HCT116 (cell line): ENCODE measurements around the gene NCKAP5L. TPM values are rescaled to one million over a fixed set of nuclear protein-coding genes. Genes with fewer than 3 reads are reported as not detected.

ENCODE experiments used
- ATAC-seq: fragments of 200-7000 bp; cut with Tn5 transposase; 2 replicates; pipeline ENCODE4 v1.9.1; 2020; ENCODE audit warnings: mild to moderate bottlenecking, moderate library complexity
- BruUV-seq: library from RNA; stranded (reverse); fragments of 400-500 nt; replicated peaks from 2 replicates; lab custom pipeline; 2021; lab: Mats Ljungman, UMichigan
- CTCF ChIA-PET: fragments of 300-600 bp; sonication (Branson Sonifier 250); formaldehyde crosslinking; loops from one replicate; lab custom pipeline; 2021; ENCODE audit warnings: antibody characterized with exemption; lab: Charles Lee
- POLR2A ChIA-PET: fragments of 300-600, 350-600 bp; sonication (Branson Sonifier 250); formaldehyde crosslinking; loops from one replicate; lab custom pipeline; 2021; ENCODE audit warnings: antibody characterized with exemption; lab: Charles Lee
- RAD21 ChIA-PET, 2 experiments: fragments of 300-600 bp; sonication (Branson Sonifier 250); formaldehyde crosslinking; loops; one replicate each; lab custom pipeline; 2023; ENCODE audit warnings: low total read pairs in 2 of 2; ENCODE audit not compliant: uncharacterized antibody in 2 of 2, unreplicated experiment in 2 of 2, low non-redundant PET in 1 of 2; lab: Charles Lee
- DNase-seq: peaks from one replicate; pipeline ENCODE4 v3.0.0-alpha.2; 2010; ENCODE audit warnings: low read depth, low spot score
- H2AFZ ChIP-seq: fragments of 200-600 bp; shearing (Covaris generic), sonication (generic); 2 replicates; pipeline ENCODE4 v1.6.1; 2017; ENCODE audit warnings: low read depth, mixed run types, mixed read lengths, antibody characterized with exemption, low read length; ENCODE audit not compliant: poor library complexity, severe bottlenecking
- H3K27ac ChIP-seq: 2 replicates; pipeline ENCODE4 v1.5.1; 2012; ENCODE audit warnings: low read depth, low read length
- H3K27me3 ChIP-seq: fragments of 200-600 bp; sonication (generic); 2 replicates; pipeline ENCODE4 v1.6.1; 2016; ENCODE audit warnings: mixed run types, low read length, mixed read lengths; ENCODE audit not compliant: insufficient read depth
- H3K36me3 ChIP-seq, 2 experiments: fragments of 200-500 bp in 1 of 2; fragments of 200-600 bp in 1 of 2; sonication (Bioruptor generic) in 1 of 2; sonication (generic) in 1 of 2; 2 replicates each; pipeline versions ENCODE4 v1.5.1 to v1.6.1; 2014 to 2016; ENCODE audit warnings: low read length in 2 of 2, inconsistent platforms in 1 of 2, mixed read lengths in 1 of 2, mixed run types in 1 of 2; ENCODE audit not compliant: insufficient read depth in 2 of 2, control insufficient read depth in 1 of 2
- H3K4me1 ChIP-seq, 2 experiments: fragments of 200-600 bp in 1 of 2; sonication (generic) in 1 of 2; 2 replicates each; pipeline versions ENCODE4 v1.5.1 to v1.6.1; 2012 to 2017; ENCODE audit warnings: low read length in 2 of 2, inconsistent platforms in 1 of 2, mild to moderate bottlenecking in 1 of 2, mixed read lengths in 1 of 2, mixed run types in 1 of 2, moderate library complexity in 1 of 2; ENCODE audit not compliant: insufficient read depth in 2 of 2, control insufficient read depth in 1 of 2
- H3K4me2 ChIP-seq: fragments of 200-600 bp; sonication (generic); 2 replicates; pipeline ENCODE4 v1.6.1; 2017; ENCODE audit warnings: mixed run types, low read length, mixed read lengths
- H3K4me3 ChIP-seq, 2 experiments: fragments of 200-600 bp in 1 of 2; sonication (generic) in 1 of 2; replicated peaks in 1 of 2; 2 replicates each; pipeline ENCODE4 v1.5.1; 2011 to 2016; ENCODE audit warnings: low read length in 2 of 2, control low read depth in 1 of 2, low read depth in 1 of 2, mild to moderate bottlenecking in 1 of 2, mixed read lengths in 1 of 2, mixed run types in 1 of 2
- H3K79me2 ChIP-seq: fragments of 200-600 bp; sonication (generic); 2 replicates; pipeline ENCODE4 v1.6.1; 2017; ENCODE audit warnings: mild to moderate bottlenecking, mixed run types, low read length, moderate library complexity, mixed read lengths; ENCODE audit not compliant: insufficient read depth
- H3K9ac ChIP-seq: fragments of 200-600 bp; sonication (generic); 2 replicates; pipeline ENCODE4 v1.6.1; 2016; ENCODE audit warnings: low read length, mixed read lengths
- H3K9me2 ChIP-seq: fragments of 200-600 bp; sonication (generic), shearing (Covaris generic); 2 replicates; pipeline ENCODE4 v1.6.1; 2017; ENCODE audit warnings: mixed run types, mild to moderate bottlenecking, moderate library complexity; ENCODE audit not compliant: insufficient read depth
- H3K9me3 ChIP-seq, 2 experiments: fragments of 200-500 bp in 1 of 2; fragments of 200-600 bp in 1 of 2; sonication (Bioruptor generic) in 1 of 2; sonication (generic) in 1 of 2; 2 replicates each; pipeline ENCODE4 v1.6.1; 2014 to 2017; ENCODE audit warnings: low read length in 2 of 2, mixed read lengths in 2 of 2, inconsistent platforms in 1 of 2, low read depth in 1 of 2, mild to moderate bottlenecking in 1 of 2, mixed run types in 1 of 2, moderate library complexity in 1 of 2; ENCODE audit not compliant: control insufficient read depth in 1 of 2, insufficient read depth in 1 of 2
- H4K20me1 ChIP-seq: fragments of 200-600 bp; sonication (generic), shearing (Covaris generic); 2 replicates; pipeline ENCODE4 v1.6.1; 2017; ENCODE audit warnings: mixed run types, mild to moderate bottlenecking, moderate library complexity; ENCODE audit not compliant: insufficient read depth
- CBX3 ChIP-seq: IDR thresholded peaks from 2 replicates; pipeline ENCODE4 v1.6.1; 2012; ENCODE audit warnings: low read depth
- CEBPB ChIP-seq: IDR thresholded peaks from 2 replicates; pipeline ENCODE4 v1.6.1; 2012; ENCODE audit warnings: low read depth
- CTCF ChIP-seq, 3 experiments: fragments of 200-600 bp in 1 of 3; sonication (generic) in 1 of 3; IDR thresholded peaks in 2 of 3; conservative IDR thresholded peaks in 1 of 3; 2 replicates each; pipeline ENCODE4 v1.5.1; 2012 to 2017; ENCODE audit warnings: low read depth in 2 of 3, low read length in 2 of 3, antibody characterized with exemption in 1 of 3, borderline replicate concordance in 1 of 3, control low read depth in 1 of 3, mild to moderate bottlenecking in 1 of 3, mixed read lengths in 1 of 3, mixed run types in 1 of 3, moderate library complexity in 1 of 3; ENCODE audit not compliant: insufficient read depth in 1 of 3
- EGR1 ChIP-seq: IDR thresholded peaks from 2 replicates; pipeline ENCODE4 v1.6.1; 2012; ENCODE audit warnings: low read depth
- ELF1 ChIP-seq: IDR thresholded peaks from 2 replicates; pipeline ENCODE4 v1.6.1; 2012; ENCODE audit warnings: low read depth, borderline replicate concordance
- EZH2 ChIP-seq: fragments of 200-600 bp; sonication (generic); IDR thresholded peaks from 2 replicates; pipeline ENCODE4 v1.6.1; 2017; ENCODE audit warnings: antibody characterized with exemption, mixed run types
- EZH2phosphoT487 ChIP-seq: fragments of 200-600 bp; IDR thresholded peaks from 2 replicates; pipeline ENCODE4 v1.6.1; 2018; ENCODE audit warnings: antibody characterized with exemption, borderline replicate concordance
- FOSL1 ChIP-seq: IDR thresholded peaks from 2 replicates; pipeline ENCODE4 v1.6.1; 2012; ENCODE audit warnings: low read depth
- JUND ChIP-seq: IDR thresholded peaks from 2 replicates; pipeline ENCODE4 v1.6.1; 2012
- MAX ChIP-seq: IDR thresholded peaks from 2 replicates; pipeline ENCODE4 v1.6.1; 2012
- POLR2AphosphoS5 ChIP-seq: IDR thresholded peaks from 2 replicates; pipeline ENCODE4 v1.6.1; 2011; ENCODE audit warnings: mild to moderate bottlenecking, low read depth, low read length, moderate library complexity
- REST ChIP-seq: IDR thresholded peaks from 2 replicates; pipeline ENCODE4 v1.6.1; 2012; ENCODE audit warnings: low read depth
- SIN3A ChIP-seq: IDR thresholded peaks from 2 replicates; pipeline ENCODE4 v1.6.1; 2012; ENCODE audit warnings: low read depth
- SP1 ChIP-seq: IDR thresholded peaks from 2 replicates; pipeline ENCODE4 v1.6.1; 2012; ENCODE audit warnings: low read depth
- SRF ChIP-seq: IDR thresholded peaks from 2 replicates; pipeline ENCODE4 v1.6.1; 2012; ENCODE audit warnings: low read depth
- TCF7L2 ChIP-seq: IDR thresholded peaks from 2 replicates; pipeline ENCODE4 v1.7.0; 2011; ENCODE audit warnings: borderline replicate concordance, inconsistent platforms; ENCODE audit not compliant: insufficient read depth, insufficient read length; ENCODE audit errors: extremely low read depth
- YY1 ChIP-seq: IDR thresholded peaks from 2 replicates; pipeline ENCODE4 v1.6.1; 2011; ENCODE audit warnings: low read length, low read depth, moderate library complexity, mild to moderate bottlenecking; ENCODE audit not compliant: insufficient replicate concordance; ENCODE audit errors: extremely low read depth
- ZBTB33 ChIP-seq: IDR thresholded peaks from 2 replicates; pipeline ENCODE4 v1.6.1; 2011; ENCODE audit warnings: mild to moderate bottlenecking, low read length, moderate library complexity; ENCODE audit not compliant: insufficient replicate concordance; ENCODE audit errors: extremely low read depth
- ZFX ChIP-seq: fragments of 450-650 bp; IDR thresholded peaks from 2 replicates; pipeline ENCODE4 v1.6.1; 2017
- ZNF274 ChIP-seq: fragments of 200-500 bp; sonication (Bioruptor generic); IDR thresholded peaks from 2 replicates; pipeline ENCODE4 v1.6.1; 2014; ENCODE audit warnings: mild to moderate bottlenecking, low read depth, low read length, inconsistent platforms
- intact Hi-C: fragments of 100-400 bp; cut with micrococcal nuclease; formaldehyde crosslinking; loops from 2 replicates; pipeline ENCODE4 v1.10.0; 2022
- total RNA-seq: library from RNA; stranded (reverse); gene quantifications from one replicate; pipeline ENCODE4 v1.2.1, GENCODE V29; 2021; ENCODE audit not compliant: unreplicated experiment

NCKAP5L gene
- total RNA-seq, 1 experiment from 2014 or later, result 12.1 TPM

- Histone ChIP-seq H3K4me3 (no peak overlapping the region), H3K27ac (no peak overlapping the region), H3K4me2 (no peak overlapping the region), H2AFZ (no peak overlapping the region), H3K27me3 (no peaks in the 10 kb centered on the region), H3K4me1 (no peaks in the 10 kb centered on the region), H3K79me2 (no peaks in the 10 kb centered on the region), H3K9me2 (no peaks in the 10 kb centered on the region), H3K9ac (no peak overlapping the region), H4K20me1 (no peaks in the 10 kb centered on the region), H3K36me3 (no peaks in the 10 kb centered on the region; a peak in 1 of 4 replicates), H3K9me3 (no peaks in the 10 kb centered on the region)
- no peak for ATAC-seq
- no TSS peak for BruUV-seq
- intact Hi-C loops, result no loop called here
- CTCF ChIA-PET, result no interaction called here
- DNase-seq, result no peak
- no peak for TF ChIP-seq ZBTB33
- TF ChIP-seq ZNF274, result no peak
- TF ChIP-seq EZH2, result no peak
- TF ChIP-seq SP1, result no peak
- no peak for TF ChIP-seq FOSL1
- no peak for TF ChIP-seq SIN3A
- no peak for TF ChIP-seq SRF
- no peak for TF ChIP-seq ELF1
- no peak for TF ChIP-seq EZH2phosphoT487
- no peak for TF ChIP-seq ZFX
- no peak for TF ChIP-seq POLR2AphosphoS5
- TF ChIP-seq EGR1, result no peak
- no peak for TF ChIP-seq JUND
- no peak for TF ChIP-seq MAX
- TF ChIP-seq REST, result no peak
- no peak for TF ChIP-seq YY1
- TF ChIP-seq CTCF (IDR thresholded peaks at IDR 0.05 in 2 of 3, conservative IDR thresholded peaks at IDR 0.05 in 1 of 3; ENCODE audit: borderline replicate concordance in 1 of 3, insufficient read depth in 1 of 3, low read depth in 2 of 3, low read length in 2 of 3), result no peak
- no peak for TF ChIP-seq TCF7L2
- TF ChIP-seq CEBPB, result no peak
- no peak for TF ChIP-seq CBX3
- RAD21 ChIA-PET, result no interaction called here
- POLR2A ChIA-PET, result no interaction called here
Measured at GRCh38 chr12:49795654-49796105, 32.5 kb downstream of the NCKAP5L start.
